Measurements from ENCODE around the gene SHB. TPM values are rescaled to one million over a fixed set of nuclear protein-coding genes. Genes with fewer than 3 reads are reported as not detected.
A peak's percentile ranks its signal among the peaks of the same experiment; 100 is the strongest.

The SHB gene
- total RNA-seq, 4 donors from 2014 or later: 17.7 to 31.4 (median 24.2) TPM

DNA sequence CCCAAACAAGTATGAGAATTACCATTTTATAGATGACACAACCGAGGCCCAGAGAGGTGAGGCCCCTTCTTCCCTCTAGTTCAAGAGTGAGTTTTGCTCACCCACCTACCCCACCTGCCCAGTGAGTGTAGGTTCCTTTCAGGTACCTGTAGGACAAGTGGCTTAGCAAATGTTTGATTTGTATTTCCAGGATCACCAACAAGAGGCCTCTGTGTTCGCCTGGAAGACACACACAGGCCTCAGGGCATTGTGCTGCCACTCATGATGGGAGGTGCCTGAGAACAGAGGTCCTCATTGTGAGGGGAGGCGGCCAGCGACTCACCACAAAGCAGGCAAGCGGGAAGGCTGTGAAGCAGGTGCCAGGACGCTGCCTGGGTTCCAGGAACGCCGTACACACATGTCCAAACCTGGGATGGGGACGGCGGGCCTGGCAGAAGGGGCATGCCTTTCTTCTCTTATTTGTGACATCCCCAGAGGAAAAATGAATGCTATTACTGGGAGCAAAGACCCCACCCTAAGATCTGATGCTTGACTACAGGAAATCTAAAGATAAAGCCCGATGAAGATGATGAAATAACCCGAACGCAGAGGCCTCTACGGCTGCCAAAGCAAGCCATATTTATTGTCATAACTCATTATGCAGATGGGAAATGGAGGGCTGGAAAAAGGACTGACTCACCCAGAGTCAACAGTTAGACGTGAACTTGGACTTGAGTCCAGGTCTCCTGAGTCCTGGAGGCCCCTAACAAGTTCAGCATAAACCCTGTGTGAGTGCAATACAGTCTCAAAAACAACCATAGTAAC, 104.9 kb downstream of the SHB start:
- DNase-seq: no peak
- Histone ChIP-seq H3K36me3 (no peaks in the 10 kb centered on the region), H3K27me3 (no peaks in the 10 kb centered on the region), H3K4me1 (peaks cover 47 to 67% (median 57%) of the 10 kb centered on the region in 3 donors), H3K27ac (peak overlapping the region; percentile 83 to 91 (median 85)), H3K4me3 (no peak overlapping the region), H3K9me3 (no peaks in the 10 kb centered on the region)
- TF ChIP-seq POLR2A (IDR thresholded peaks at IDR 0.05) (no peak), CTCF (IDR thresholded peaks at IDR 0.05) (no peak)
- intact Hi-C loops (cut with DNase I): loop anchor here (10.0 kb wide), 1 partner anchor 61 kb away; no protein-coding TSS in a partner anchor
- 9 to 26% methylated on average over 7 to 10 of the region's 15 CpGs for WGBS, 2 donors

DNA sequence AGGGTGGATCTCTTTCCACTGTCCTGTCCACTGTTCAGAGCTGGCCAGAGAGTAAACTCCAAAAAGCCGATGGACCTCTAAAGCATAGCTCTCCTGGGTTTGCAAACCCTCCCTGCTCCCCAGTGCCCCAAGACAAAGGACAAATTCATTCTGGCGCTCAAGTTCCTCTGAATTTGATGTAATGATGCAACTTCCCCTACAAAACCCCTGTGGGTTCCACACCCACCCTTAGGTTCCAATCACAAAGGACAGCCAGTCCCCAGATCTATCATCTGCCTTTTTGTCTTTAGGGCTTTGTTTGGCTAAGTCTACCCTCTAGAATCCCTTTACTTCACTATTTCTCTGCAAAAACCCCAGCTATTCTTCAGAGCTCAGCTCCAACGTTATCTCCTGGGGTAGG, 107.7 kb downstream of the SHB start:
- Histone ChIP-seq H3K36me3 (peaks cover 0 to 12% (median 0%) of the 10 kb centered on the region in 3 donors), H3K4me1 (peaks cover 35 to 59% (median 36%) of the 10 kb centered on the region in 3 donors), H3K27ac (no peak overlapping the region), H3K27me3 (no peaks in the 10 kb centered on the region), H3K4me3 (no peak overlapping the region), H3K9me3 (no peaks in the 10 kb centered on the region)
- WGBS, 2 donors: 78 to 80% methylated on average over 3 of the region's 3 CpGs
- no peak for TF ChIP-seq POLR2A (IDR thresholded peaks at IDR 0.05)
- no peak for TF ChIP-seq CTCF (IDR thresholded peaks at IDR 0.05)
- intact Hi-C loops (cut with DNase I): loop anchor here (10.0 kb wide), 1 partner anchor 63 kb away; no protein-coding TSS in a partner anchor
- DNase-seq: no peak

DNA sequence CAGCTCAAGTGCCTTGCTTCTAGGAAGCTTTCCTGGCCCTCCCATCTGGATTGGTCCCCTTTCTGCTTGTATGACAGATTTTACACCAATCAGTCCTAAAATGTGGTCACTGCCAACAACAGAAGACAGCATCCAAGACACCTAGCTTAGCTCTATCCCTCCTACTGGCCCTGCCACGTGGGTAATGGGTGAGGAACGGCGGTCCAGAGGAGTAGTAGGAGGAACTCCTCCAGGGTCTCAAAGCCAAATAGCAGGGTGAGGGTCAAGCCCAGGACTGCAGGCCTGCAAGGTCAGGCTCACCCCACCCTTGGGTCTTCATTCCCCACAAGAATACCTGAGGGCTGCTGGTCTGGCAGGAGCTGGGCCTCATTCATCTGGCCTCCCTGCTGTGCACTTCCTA, 108.4 kb downstream of the SHB start:
- Histone ChIP-seq H3K4me1 (peaks cover 30 to 55% (median 32%) of the 10 kb centered on the region in 3 donors), H3K27ac (no peak overlapping the region), H3K4me3 (no peak overlapping the region), H3K36me3 (peaks cover 0 to 19% (median 0%) of the 10 kb centered on the region in 3 donors), H3K27me3 (no peaks in the 10 kb centered on the region), H3K9me3 (no peaks in the 10 kb centered on the region)
- WGBS, 2 donors: 78% methylated on average over 3 of the region's 3 CpGs; no CpG with 5 or more reads in 1 of the 2 donors
- TF ChIP-seq POLR2A (IDR thresholded peaks at IDR 0.05) (no peak), CTCF (IDR thresholded peaks at IDR 0.05) (no peak)
- DNase-seq: no peak
- intact Hi-C loops (cut with DNase I): loop anchor here (10.0 kb wide), 1 partner anchor 64 kb away; no protein-coding TSS in a partner anchor

- no peak overlapping the region for H3K4me3 ChIP-seq
- TF ChIP-seq POLR2A (IDR thresholded peaks at IDR 0.05): no peak
- TF ChIP-seq CTCF (IDR thresholded peaks at IDR 0.05): no peak
- intact Hi-C loops (cut with DNase I): loop anchor here (10.0 kb wide), 1 partner anchor 65 kb away; no protein-coding TSS in a partner anchor
- H3K27me3 ChIP-seq: no peaks in the 10 kb centered on the region
- no peak for DNase-seq
- H3K4me1 ChIP-seq: peaks cover 23 to 55% (median 29%) of the 10 kb centered on the region in 3 donors
- 40 to 41% methylated on average over 4 of the region's 4 CpGs for WGBS, 2 donors
- peaks cover 0 to 26% (median 0%) of the 10 kb centered on the region in 3 donors for H3K36me3 ChIP-seq
- H3K9me3 ChIP-seq: no peaks in the 10 kb centered on the region
- H3K27ac ChIP-seq: no peak overlapping the region
These were observed 109.1 kb downstream of the SHB start for GRCh38 chr9:37959976-37960375.

- DNase-seq: no peak
- WGBS, 2 donors: 90 to 93% methylated on average over 7 to 9 of the region's 9 CpGs
- Histone ChIP-seq H3K4me3 (no peak overlapping the region), H3K27me3 (no peaks in the 10 kb centered on the region), H3K36me3 (peaks cover 0 to 31% (median 0%) of the 10 kb centered on the region in 3 donors), H3K27ac (no peak overlapping the region), H3K9me3 (no peaks in the 10 kb centered on the region), H3K4me1 (peaks cover 22 to 55% (median 23%) of the 10 kb centered on the region in 3 donors)
- no peak for TF ChIP-seq CTCF (IDR thresholded peaks at IDR 0.05)
- intact Hi-C loops (cut with DNase I): no loop called here
These were observed 110.9 kb downstream of the SHB start for GRCh38 chr9:37958154-37958553.
